Testis (tissue), 2 donors: Measurements from ENCODE around the gene GPATCH11.

Experiments used
- CTCF ChIP-seq, 3 experiments: fragments of 450-650 bp in 2 of 3; fragments of 200-600 bp in 1 of 3; sonication (generic) in 1 of 3; IDR thresholded peaks; one replicate each; pipeline ENCODE4 v1.5.1; 2016 to 2019; ENCODE audit warnings: antibody characterized with exemption in 3 of 3, mild to moderate bottlenecking in 2 of 3, moderate library complexity in 1 of 3
- POLR2A ChIP-seq: fragments of 450-650 bp; IDR thresholded peaks from one replicate; pipeline ENCODE4 v1.6.1; 2017; ENCODE audit warnings: antibody characterized with exemption, mild to moderate bottlenecking, moderate library complexity

DNA sequence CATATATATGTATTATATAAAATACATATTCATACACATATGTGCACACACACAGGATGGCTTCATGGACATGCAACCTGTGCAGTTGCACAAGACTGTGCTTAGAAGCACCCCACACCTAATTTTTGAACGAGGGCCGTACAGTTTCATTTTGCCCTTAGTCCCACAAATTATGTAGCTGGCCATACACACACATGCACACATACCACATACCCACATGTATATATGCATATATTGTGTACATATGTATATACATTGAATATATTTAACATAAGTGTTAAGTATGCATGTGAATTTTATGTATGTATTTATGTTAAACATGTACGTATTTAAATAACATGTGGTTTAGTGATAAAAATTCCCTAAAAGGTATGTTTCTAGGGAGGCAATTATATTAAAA is 18.3 kb downstream of the GPATCH11 start:
- no peak for TF ChIP-seq CTCF (IDR thresholded peaks at IDR 0.05)
- TF ChIP-seq POLR2A, result no peak
